Mesothelial cell of epicardium (in vitro differentiated cells): ENCODE measurements around the gene KRT74. TPM values are rescaled to one million over a fixed set of nuclear protein-coding genes. Genes with fewer than 3 reads are reported as not detected.

Source experiments
- DNase-seq, 2 experiments: peaks; one replicate each; pipeline ENCODE4 v3.0.0; 2021; ENCODE audit warnings: low spot score in 2 of 2; ENCODE audit not compliant: unreplicated experiment in 2 of 2
- H3K27ac Mint-ChIP-seq: 2 replicates; pipeline ENCODE4 v1.8.0; 2021; ENCODE audit warnings: mixed read lengths
- H3K27me3 Mint-ChIP-seq: 2 replicates; pipeline ENCODE4 v1.8.0; 2021; ENCODE audit warnings: low read depth, mixed read lengths
- H3K36me3 Mint-ChIP-seq: 2 replicates; pipeline ENCODE4 v1.8.0; 2021; ENCODE audit warnings: mixed read lengths
- H3K4me1 Mint-ChIP-seq: 2 replicates; pipeline ENCODE4 v1.8.0; 2021; ENCODE audit warnings: mixed read lengths
- H3K4me3 Mint-ChIP-seq: 2 replicates; pipeline ENCODE4 v1.8.0; 2021; ENCODE audit warnings: mild to moderate bottlenecking, moderate library complexity, mixed read lengths
- H3K9me3 Mint-ChIP-seq: 2 replicates; pipeline ENCODE4 v1.8.0; 2021; ENCODE audit warnings: mixed read lengths
- total RNA-seq: library from RNA; stranded (reverse); gene quantifications from 3 replicates; pipeline ENCODE4 v1.2.1, GENCODE V29; 2021
- TF ChIP-seq, protein P1 (sequence below): fragments of 200-600 bp; sonication (generic); IDR thresholded peaks from one replicate; pipeline ENCODE4 v1.5.0; 2021; ENCODE audit warnings: antibody characterized with exemption; ENCODE audit not compliant: unreplicated experiment

KRT74 gene
- total RNA-seq, 1 donor from 2014 or later, result not detected

DNA sequence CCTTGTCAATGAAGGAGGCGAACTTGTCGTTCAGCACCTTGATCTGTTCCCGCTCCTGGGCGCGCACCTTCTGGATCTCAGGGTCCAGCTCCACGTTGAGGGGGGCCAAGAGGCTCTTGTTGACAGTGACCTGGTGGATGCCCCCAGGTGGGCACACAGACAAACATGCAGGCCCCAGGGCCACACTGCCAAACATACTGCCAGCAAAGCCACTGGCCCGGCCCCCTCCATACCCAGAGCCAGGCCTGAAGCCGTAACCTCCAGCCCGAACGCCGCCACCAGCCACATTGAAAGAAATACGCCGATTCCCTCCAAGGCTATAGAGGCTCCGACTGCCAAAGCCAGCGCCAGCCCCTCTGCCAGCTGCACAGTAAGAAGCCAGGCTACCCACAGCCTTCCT is 337 bp downstream of the KRT74 start:
- H3K36me3 Mint-ChIP-seq, result no peaks in the 10 kb centered on the region
- peaks cover 37% of the 10 kb centered on the region for H3K27me3 Mint-ChIP-seq
- no peak for DNase-seq
- H3K27ac Mint-ChIP-seq, result no peak overlapping the region
- TF ChIP-seq, protein P1, sequence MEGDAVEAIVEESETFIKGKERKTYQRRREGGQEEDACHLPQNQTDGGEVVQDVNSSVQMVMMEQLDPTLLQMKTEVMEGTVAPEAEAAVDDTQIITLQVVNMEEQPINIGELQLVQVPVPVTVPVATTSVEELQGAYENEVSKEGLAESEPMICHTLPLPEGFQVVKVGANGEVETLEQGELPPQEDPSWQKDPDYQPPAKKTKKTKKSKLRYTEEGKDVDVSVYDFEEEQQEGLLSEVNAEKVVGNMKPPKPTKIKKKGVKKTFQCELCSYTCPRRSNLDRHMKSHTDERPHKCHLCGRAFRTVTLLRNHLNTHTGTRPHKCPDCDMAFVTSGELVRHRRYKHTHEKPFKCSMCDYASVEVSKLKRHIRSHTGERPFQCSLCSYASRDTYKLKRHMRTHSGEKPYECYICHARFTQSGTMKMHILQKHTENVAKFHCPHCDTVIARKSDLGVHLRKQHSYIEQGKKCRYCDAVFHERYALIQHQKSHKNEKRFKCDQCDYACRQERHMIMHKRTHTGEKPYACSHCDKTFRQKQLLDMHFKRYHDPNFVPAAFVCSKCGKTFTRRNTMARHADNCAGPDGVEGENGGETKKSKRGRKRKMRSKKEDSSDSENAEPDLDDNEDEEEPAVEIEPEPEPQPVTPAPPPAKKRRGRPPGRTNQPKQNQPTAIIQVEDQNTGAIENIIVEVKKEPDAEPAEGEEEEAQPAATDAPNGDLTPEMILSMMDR, result no peak
- H3K4me3 Mint-ChIP-seq, result no peak overlapping the region
- H3K4me1 Mint-ChIP-seq, result no peaks in the 10 kb centered on the region
- H3K9me3 Mint-ChIP-seq, result no peaks in the 10 kb centered on the region

DNA sequence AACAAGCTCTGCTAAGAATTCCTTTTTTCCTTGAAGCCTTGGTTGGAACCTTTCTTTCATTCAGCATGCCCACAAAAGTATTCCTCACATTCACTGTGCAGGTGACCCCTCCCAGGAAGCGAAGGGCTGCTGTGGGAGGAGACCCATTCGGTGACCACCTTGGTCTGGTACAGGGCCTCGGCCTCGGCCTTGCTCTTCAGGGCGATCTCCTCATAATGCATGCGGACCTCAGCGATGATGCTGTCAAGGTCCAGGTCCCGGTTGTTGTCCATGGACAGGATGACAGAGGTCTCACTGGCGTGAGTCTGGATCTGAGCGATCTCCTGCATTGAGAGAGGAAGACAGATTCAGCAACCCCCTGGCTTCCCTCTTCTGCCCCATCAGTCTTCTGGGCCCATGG is 3.1 kb downstream of the KRT74 start:
- DNase-seq, result no peak
- no peaks in the 10 kb centered on the region for H3K4me1 Mint-ChIP-seq
- no peak overlapping the region for H3K4me3 Mint-ChIP-seq
- H3K36me3 Mint-ChIP-seq, result no peaks in the 10 kb centered on the region
- H3K9me3 Mint-ChIP-seq, result no peaks in the 10 kb centered on the region
- peaks cover 63% of the 10 kb centered on the region for H3K27me3 Mint-ChIP-seq
- TF ChIP-seq, protein P1, result no peak
- no peak overlapping the region for H3K27ac Mint-ChIP-seq

DNA sequence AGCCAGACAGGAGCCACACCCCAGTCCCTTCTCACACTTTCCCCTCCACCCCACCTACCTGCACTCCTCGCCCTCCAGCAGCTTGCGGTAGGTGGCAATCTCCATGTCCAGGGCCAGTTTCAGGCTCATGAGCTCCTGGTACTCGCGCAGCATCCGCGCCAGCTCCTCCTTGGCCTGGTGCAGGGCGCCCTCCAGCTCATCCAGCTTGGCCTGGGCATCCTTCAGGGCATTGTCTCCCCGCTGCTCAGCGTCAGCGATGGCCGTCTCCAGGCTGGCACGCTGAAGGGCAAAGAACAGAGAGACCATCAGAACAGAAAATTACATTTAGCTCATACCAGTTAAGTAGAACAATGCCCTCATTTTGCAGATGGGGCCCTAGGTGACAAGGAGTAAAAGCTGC is 5.5 kb downstream of the KRT74 start:
- H3K4me3 Mint-ChIP-seq, result no peak overlapping the region
- no peak for DNase-seq
- H3K4me1 Mint-ChIP-seq, result no peaks in the 10 kb centered on the region
- no peaks in the 10 kb centered on the region for H3K9me3 Mint-ChIP-seq
- no peaks in the 10 kb centered on the region for H3K36me3 Mint-ChIP-seq
- TF ChIP-seq, protein P1, result no peak
- peaks cover 84% of the 10 kb centered on the region for H3K27me3 Mint-ChIP-seq
- no peak overlapping the region for H3K27ac Mint-ChIP-seq

DNA sequence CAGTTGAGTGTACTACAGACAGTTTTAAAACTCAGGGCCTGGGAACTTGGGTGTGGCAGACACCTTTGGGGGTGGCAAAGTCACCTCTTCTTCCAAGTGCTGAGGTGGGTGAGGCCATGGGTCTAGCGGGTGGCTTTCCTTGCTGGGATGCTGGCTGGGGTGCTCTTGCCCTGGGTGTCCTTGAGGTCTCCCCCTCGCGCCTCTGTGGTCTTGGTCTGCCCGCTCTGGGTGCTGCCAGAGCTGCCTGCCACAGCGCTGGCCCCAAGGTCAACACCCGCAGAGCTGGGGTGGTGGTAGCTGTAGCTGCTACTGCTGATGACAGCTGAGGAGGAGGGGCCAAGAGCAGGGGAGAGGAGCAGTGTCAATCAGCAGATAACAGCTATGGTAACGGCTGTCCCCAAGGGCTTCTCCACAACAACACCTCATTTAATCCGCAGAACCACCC is 6.8 kb downstream of the KRT74 start:
- no peak for DNase-seq
- H3K4me1 Mint-ChIP-seq, result no peaks in the 10 kb centered on the region
- H3K27ac Mint-ChIP-seq, result no peak overlapping the region
- H3K27me3 Mint-ChIP-seq, result peaks cover 80% of the 10 kb centered on the region
- TF ChIP-seq, protein P1, result no peak
- H3K9me3 Mint-ChIP-seq, result no peaks in the 10 kb centered on the region
- H3K4me3 Mint-ChIP-seq, result no peak overlapping the region
- H3K36me3 Mint-ChIP-seq, result no peaks in the 10 kb centered on the region

DNA sequence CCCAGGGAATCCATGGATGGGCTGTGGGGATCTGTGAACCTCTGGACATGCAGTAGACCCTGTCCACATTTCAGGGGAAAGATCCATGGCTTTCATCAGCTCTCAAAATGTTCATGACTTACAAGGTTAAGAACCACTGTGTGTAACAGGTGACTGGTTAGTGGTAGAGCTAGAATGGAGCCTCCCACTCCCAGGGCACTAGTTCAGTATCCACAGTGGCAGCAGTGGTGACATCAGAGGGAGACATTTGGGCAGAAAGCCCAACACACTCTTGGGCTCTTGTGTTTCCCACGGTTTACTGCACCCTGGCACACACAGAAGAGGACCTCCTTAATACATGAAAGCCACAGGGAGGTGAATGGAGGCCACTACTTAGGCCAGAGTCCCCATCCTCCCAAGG is 9.1 kb downstream of the KRT74 start:
- TF ChIP-seq, protein P1, result no peak
- Mint-ChIP-seq H3K4me1 (no peaks in the 10 kb centered on the region), H3K27me3 (peaks cover 81% of the 10 kb centered on the region), H3K27ac (no peak overlapping the region), H3K36me3 (no peaks in the 10 kb centered on the region), H3K9me3 (no peaks in the 10 kb centered on the region), H3K4me3 (no peak overlapping the region)
- DNase-seq, result no peak

DNA sequence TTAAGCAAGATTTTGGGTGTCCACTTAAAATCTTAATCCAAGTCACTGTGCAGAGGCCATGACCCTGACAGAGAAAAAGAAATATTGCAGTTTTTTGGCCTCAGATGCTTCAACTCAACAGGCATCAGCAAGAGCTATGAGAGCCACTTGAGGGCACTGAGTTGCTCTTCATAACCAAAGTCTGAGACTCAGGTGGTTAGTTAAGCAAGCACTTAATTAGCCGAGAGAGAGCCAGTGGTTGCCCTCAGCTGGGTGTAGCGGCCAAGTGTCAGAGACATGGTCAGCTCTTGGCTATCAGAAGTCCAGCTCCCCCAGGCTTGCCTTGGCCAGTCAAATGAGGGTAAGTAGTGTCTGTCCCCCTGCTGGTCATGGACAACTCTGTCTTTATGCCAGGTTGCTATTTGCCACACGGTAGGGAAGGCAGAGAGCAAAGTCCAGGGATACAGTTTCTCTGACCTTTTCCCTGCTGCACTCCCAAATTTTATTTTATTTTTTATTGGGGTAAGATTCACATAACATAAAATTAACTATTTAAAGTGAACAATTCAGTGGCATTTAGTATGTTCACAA is 11.7 kb downstream of the KRT74 start:
- H3K27me3 Mint-ChIP-seq, result peaks cover 80% of the 10 kb centered on the region
- DNase-seq, result no peak
- TF ChIP-seq, protein P1, result peak; percentile 20
- H3K4me3 Mint-ChIP-seq, result no peak overlapping the region
- no peak overlapping the region for H3K27ac Mint-ChIP-seq
- no peaks in the 10 kb centered on the region for H3K4me1 Mint-ChIP-seq
- no peaks in the 10 kb centered on the region for H3K36me3 Mint-ChIP-seq
- no peaks in the 10 kb centered on the region for H3K9me3 Mint-ChIP-seq
